ENCODE measurements around the gene C11orf98.
"Not testable (repeated sequence)": the region's sequence is repeated elsewhere in the genome, so short reads cannot be mapped to it uniquely, and the experiment has no call there.

C11orf98 gene

DNA sequence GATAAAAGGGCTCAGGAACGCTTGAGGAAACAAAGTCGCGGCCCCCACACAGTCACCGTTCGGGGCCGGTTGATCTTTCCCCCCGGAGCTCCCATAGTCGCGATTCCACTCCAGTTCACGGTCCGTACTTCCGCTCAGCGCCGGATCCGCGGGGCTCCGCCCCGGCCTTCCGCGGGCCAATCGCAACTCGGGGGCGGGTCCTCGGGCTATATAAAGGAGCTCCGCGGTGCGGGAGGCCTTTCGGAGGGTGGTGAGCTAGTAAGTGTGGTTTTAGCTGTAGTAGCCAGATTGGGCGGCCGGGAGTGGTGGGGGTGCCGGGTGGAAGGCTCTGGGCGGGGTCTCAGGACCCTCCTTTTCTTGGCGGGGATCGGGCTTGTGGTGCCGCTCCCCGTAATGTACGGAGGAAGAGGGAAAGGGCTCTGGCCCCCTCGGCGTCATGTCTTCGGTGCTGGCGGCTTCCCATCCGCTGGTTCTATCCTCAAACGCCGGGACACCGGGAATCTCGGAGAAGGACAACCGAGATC, at the start of gene C11orf98, which contains the start of gene CSKMT:
C11orf98 (minus strand) TSS at position 136 of the 524 bp plus-strand sequence; CDS start at position 95, 41 bp downstream.
CSKMT (plus strand) TSS at position 238 of the 524 bp plus-strand sequence. CDS start 568 bp downstream, outside the sequence.
- DNase-seq (ENCODE audit: low spot score), result peak; percentile 98

DNA sequence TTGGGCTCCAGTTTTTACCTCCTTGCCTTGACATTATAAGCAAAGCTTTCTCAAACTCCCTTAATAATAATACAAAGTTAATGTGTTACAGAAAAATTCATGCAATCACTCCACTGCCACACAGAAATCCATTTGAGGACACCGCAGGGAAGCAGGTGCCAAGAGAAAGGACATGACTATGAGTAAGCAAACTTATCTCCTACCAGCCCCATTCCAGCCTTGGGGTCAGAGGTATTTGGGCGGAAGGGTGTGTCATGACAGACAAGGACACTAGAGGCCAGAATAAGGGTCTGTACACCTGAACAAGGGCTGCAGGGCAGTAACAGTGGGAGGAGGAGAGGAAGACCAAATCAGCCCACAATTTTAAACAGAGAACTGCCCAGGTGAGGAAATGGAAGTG, 48.3 kb upstream of the C11orf98 start:
- no peak for DNase-seq (ENCODE audit: low spot score)

DNA sequence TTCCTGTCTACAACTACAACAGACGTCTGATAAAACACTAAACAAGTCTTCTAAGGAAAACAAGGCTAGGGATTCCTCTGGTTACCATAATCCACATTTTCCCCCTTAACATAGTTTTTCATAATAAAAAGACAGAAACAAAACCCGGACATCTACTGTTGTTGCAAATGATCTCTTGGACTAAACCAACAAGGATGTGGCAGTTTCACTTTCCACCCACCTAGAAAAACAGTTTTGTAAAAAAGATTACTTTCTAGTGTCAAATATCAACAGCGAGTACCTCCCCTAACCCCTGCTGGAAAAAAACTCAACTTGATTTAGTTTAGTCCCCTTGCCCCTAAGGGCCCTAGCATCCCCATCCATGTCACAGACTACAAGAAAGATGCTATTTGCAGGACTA, 47.9 kb upstream of the C11orf98 start:
- DNase-seq (ENCODE audit: low spot score), result no peak

DNA sequence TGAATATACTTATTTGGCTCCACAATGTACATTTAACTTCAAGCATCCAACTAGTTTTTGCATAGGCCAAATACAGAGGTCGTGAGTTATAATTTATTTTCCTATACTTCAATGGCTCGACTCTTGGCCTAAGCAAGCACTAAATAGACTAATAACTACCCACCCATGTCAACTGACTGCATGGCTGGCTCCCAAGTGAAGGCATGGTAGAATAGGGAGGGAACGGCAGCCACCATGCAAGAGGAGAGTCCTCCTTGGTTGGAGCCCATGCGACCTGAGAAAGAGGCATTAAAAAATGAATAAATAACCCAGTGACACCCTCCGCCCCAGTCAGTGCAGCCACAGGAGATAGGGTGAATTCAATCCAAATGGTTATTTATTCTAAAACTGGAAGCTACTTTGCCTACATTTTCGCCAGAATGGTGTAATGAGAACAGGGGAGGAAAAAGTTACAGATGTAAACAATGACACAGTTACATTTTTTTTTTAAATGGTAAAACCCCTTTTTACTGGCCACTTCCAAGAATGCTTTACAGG, 47.3 kb upstream of the C11orf98 start:
- DNase-seq (ENCODE audit: low spot score), result no peak

DNA sequence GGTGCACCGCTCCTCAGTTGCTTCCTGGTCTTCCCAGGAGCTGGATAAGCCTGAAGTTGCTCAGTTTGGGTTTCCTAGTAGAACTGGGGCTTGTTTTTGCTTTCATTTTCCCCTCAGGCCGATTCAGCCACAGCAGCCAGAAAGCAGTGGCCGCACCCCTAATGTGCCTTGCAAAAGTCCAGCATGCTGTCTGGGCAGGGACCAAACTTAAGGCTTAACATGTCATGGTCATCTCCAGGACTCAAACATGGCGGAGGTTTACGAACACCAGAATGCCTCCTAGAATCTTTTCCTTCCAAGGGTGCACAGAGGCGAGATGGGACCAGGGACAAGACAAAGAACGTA, 45.0 kb upstream of the C11orf98 start:
- DNase-seq (ENCODE audit: low spot score), result peak; percentile 25

DNA sequence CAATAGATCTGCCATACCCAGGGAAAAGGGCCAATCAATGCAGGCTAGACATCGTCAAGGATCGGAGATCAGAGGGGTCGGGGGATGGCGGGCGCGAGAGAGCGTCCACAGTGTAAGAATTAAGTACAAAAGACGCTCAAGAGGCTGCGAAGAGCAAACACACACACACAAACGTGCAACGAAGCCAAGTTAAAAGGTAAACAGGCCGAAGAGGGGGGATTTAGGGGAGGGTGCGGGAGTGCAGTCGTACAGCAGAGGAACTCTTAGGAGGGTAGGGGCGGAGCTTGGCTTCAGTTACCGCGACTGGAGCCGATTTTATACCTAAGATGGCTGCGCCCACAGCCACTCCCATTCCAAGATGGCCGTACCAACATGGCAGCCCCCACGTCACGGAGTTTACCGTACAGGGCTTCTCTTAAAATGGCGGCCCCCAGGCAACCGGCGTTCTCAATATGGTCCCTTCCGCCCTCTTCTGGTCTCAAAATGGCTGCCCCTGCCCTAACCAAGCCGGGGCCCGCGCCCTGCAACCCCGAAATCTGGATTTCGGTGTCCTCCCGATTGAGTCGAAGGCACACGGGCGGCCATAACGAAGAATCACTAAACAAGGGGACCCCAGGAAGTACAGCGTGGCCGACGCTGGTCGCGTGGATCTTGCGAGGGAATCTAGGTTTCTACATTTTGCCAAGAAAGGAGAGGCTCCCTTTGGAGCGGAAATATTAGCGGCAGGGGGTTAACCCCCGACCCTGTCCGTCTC, 44.4 kb upstream of the C11orf98 start:
- peak; percentile 98 for DNase-seq (ENCODE audit: low spot score)

DNA sequence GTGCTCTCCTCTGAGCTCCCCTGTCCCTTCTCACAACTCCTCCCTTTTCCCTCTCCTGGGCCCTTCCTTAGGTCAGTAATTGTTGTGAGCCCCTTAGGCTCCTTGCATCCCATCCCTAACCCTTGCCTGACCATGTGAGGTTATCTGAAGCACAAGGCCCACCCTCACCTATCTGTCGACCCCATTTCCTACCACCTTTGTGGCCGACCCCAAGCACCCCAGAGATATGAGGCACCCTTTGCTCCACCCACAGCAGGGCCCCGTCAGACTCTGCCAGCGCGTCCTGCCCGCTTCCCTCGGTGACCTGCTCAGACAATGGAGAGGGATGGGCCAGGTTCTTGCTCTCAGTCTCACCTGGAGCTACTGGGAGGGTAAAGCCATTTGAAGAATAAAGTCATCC, 43.8 kb upstream of the C11orf98 start:
- peak; percentile 24 for DNase-seq (ENCODE audit: low spot score)

DNA sequence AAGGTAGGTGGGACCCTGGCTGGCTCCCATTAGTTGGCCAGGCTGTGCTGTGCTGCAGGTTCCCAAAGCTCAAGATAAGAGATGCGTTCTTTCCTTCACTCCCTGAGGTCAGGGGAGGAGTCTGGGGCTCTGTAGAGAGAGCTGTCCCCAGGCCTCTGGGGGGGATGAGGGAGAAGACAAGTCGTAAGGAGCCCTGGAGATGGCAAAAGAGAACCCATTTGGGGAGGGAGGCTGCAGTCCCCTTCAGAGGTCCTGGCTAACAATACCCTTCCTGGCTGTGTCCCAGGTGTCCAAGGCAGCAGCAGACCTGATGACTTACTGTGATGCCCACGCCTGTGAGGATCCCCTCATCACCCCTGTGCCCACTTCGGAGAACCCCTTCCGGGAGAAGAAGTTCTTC, 43.4 kb upstream of the C11orf98 start:
- DNase-seq (ENCODE audit: low spot score), result no peak

DNA sequence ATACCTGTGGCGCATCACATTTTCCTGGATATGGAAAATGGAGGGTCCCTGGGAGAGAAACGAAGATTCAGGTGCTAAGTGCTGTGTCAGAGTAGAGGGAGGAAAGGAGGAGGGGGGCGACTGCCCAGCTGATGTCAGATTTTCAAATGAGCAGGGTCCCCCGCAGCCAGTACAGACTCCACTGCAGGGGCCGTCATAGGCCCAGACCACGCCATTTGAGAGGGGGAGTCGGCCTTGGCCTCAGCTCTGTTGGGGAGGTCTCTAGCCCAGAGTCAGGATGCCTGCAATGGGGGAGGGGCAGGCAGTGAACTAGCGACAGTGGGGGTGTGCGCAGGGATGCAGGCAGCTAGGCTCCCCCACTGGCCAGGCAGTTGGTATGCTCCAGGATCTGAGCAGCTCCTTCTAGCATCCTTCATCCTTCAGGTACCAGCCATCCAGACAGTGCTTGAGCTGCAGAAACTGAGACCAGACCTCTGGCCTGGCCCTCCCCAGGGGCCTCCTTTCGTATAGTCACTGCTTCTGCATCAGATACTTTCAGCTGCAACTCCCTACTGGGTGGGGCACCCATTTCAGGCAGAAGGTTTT, 42.4 kb upstream of the C11orf98 start, which contains the start of the genes BSCL2 and GNG3:
BSCL2 (minus strand) TSS at position 148 of the 585 bp plus-strand sequence. CDS start 229 bp downstream, outside the sequence.
GNG3 (plus strand) TSS at position 400 of the 585 bp plus-strand sequence. CDS start 620 bp downstream, outside the sequence.
- DNase-seq (ENCODE audit: low spot score), result no peak

DNA sequence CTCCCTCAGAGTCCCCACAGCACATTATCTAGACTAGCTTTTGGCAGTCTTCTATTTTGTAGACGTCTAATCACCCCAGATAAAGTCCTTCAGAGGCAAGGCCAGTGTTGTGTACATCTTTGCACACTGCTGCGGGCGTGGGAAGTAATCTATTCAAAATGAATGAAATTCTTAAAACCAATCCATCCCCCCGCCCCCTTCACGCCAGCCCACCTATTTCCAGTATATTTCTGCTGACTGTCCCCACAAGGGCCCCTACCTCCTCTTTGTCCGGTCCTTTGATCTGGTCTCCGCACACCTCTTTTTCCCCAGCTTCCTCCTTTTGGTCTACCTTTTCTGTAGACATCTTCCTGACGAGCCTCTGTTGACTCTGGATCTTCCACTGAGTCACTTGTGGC, 41.8 kb upstream of the C11orf98 start:
- no peak for DNase-seq (ENCODE audit: low spot score)

DNA sequence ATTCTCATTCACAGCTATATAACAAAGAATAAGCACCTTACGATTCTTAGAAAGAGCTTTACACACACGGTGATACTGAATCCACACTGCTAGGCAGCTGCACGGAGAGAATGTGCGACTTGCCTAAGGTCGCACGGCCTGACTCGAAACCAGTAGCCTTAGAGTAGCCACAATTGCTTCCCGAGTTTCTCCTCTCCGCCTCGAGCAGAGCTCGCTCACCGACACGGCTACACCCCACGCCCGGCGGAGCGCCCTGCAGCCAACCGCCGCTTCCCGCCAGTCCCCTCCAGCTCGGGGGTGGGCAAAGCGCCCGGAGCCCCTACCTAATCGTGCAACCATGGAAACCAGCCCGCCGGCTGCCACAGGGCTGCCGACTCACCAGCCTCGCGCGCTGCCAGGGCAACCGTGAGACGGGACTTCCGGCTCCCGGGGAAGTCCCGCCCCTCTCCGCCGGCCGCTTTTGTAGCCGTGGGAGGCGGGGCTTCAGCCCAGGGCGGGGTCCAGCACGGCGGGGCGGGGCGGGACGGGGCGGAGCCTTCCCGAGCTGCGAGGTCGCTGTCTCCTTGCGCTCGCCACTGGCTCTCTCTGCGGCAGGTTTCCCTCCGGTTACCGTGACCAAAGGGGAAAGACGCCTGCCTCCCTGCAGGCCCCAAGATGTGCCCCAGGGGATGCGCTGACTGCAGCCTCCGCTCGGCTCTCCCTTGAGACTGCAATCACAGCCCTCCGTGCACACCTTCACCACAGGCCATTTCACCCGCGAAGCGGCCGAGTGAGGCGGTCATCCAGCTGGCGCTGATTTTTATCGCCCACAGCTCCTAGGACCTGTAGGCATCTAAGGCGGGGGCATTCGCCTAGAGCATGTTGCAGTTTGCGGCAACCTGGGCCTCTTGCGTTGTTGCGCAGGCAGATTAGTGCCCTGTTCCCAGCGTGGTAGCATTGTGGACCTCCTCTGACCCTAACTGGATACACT, 41.2 kb upstream of the C11orf98 start:
- DNase-seq (ENCODE audit: low spot score), result peak; percentile 95

DNA sequence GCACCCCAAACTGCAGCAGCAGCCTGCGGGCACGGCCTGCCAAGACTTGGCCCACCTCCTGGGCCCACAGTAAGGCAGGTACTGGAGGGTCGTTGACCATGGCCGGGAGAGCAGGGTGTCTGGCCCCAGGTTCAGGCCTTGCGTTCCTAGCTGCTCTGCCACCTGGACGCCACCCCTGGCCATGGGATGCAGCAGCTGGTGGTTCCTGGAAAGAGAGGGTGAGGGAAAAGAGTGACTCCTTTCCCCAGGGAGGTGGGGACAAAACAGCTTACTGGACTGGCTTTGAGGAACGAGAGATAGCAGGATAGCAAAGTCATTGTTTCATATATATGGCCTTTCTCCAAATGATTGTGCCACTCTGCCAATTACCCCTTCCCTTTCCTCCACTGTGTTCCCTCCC, 40.4 kb upstream of the C11orf98 start:
- DNase-seq (ENCODE audit: low spot score), result no peak

DNA sequence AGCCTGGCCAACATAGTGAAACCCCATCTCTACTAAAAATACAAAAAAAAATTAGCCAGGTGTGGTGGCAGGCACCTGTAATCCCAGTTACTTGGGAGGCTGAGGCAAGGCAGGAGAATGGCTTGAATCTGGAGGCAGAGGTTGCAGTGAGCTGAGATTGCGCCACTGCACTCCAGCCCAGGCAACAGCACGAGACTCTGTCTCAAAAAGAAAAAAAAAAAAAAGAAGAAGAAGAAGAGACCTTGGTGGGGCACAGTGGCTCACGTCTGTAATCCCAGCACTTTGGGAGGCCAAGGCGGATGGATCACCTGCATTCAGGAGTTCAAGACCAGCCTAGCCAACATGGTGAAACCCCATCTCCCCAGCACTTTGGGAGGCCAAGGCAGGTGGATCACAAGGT, 38.9 kb upstream of the C11orf98 start:
- not testable (repeated sequence) for DNase-seq (ENCODE audit: low spot score)

DNA sequence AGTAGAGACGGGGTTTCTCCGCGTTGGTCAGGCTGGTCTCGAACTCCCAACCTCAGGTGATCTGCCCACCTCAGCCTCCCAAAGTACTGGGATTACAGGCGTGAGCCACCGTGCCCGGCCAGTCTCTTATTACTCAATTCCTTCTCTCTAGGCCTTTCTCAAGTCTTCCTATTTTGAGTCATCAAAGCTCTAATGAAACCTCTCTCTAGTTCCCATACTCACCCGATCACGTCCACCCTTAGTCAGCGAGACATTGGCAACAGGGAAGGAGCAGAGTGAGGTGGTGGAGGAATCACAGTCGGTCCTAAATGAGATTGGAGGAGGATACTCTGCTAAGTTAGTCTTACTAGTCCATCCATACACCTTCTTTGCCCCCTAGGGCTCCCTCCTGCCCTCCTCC, 37.2 kb upstream of the C11orf98 start:
- DNase-seq (ENCODE audit: low spot score), result peak; percentile 55

DNA sequence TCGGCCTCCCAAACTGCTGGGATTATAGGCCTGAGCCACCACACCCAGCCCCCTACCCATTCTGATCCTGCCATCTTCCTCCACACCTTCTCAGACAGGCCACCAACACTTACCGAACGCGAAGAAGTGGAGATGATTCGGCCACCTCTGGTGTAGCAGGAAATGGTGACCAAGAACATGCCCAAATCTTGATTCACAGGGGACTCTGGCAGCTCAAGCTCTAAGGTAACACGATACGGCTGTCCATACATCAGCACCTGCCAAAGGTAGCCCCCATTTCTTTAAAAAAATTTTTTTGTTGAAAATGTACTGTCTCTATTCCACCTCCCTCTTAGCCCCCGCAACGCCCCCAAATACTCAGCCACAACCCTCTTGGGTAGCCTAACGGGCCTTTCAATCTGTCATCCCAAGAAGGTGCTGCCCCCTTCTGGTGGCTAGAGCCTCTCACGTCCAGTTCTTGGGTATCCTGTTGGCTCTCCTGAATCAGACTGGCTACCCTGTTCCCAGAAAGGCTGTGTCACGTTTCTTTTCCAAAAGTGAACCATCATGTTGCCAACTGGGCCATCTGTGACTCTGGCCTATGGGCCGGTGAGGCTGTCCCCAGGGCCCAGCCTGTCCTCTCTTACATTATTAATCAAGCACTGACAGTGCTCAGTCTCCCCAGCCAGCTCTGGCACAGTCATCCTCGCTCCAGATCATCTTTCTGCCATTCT, 29.6 kb upstream of the C11orf98 start:
- DNase-seq (ENCODE audit: low spot score), result peak; percentile 74

DNA sequence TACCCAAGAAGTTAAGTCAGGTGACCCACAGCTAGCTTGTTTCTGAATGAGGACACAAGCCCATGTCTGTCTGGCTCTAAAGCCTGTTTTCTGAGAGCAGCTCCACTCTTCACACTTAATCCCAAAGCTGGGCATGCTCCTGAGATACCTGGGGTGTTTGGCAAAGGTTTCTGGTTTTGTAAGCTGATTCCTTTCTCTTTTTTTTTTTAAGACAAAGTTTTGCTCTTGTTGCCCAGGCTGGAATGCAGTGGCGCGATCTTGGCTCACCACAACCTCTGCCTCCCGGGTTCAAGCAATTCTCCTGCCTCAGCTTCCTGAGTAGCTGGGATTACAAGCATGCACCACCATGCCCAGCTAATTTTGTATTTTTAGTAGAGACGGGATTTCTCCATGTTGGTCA, 28.6 kb upstream of the C11orf98 start:
- DNase-seq (ENCODE audit: low spot score), result not testable (repeated sequence)

DNA sequence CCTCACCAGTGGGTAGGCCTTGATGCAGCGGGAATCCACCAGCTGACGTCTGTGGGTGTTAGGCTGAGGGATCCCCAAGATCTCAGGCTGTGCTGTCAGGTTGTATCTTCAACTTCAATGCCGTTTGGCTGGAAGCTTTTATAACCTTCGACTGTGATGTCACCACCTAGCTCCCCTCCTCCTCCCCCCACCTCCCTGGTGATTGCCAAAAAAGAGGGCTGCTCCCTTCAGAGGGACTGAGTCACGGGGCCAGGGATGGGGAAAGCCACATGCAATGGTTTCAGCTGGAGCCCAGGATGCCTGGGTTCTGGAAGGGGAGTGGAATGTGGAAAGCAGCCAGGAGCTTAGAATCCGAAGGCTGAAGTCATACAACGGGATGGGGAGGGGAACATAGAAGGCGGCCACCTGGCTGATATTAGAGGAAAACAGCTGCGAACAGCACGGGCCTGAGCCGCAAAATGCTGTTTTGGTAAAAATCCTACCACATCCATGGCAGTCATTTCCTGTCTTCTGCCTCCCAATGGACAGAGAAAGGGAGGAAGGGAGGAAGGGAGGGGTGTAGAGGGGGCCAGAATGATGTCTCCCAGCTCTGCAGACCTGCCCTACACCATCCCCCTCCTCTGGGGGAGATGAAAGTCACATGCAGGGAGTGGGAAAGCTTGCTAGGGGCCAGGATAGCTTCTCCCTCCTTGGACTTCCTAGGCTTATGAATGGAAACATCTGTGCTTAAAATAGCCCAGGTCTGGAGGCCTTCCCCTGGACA, 24.6 kb upstream of the C11orf98 start, which contains the start of gene LRRN4CL:
LRRN4CL (minus strand) TSS at position 110 of the 763 bp plus-strand sequence. CDS start 1,022 bp downstream, outside the sequence.
- no peak for DNase-seq (ENCODE audit: low spot score)

DNA sequence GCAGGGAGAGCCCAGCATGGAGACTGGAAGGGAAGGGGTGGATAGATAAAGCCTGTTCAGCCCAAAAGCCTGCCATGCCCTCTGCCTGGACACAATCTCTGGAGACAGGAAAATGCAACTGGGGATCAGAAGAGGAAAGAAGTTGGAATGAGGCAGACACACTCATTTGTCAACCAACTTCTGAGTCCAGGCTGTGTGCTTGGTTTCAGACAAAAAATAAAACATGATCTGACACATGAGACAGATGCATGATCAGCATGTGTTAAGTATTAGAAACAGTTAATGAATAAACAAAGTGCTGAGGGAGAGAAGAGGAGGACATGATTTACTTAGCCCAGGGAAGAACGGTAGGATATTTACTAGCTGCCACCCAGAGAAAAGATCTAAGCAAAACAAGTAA, 23.5 kb upstream of the C11orf98 start:
- no peak for DNase-seq (ENCODE audit: low spot score)

DNA sequence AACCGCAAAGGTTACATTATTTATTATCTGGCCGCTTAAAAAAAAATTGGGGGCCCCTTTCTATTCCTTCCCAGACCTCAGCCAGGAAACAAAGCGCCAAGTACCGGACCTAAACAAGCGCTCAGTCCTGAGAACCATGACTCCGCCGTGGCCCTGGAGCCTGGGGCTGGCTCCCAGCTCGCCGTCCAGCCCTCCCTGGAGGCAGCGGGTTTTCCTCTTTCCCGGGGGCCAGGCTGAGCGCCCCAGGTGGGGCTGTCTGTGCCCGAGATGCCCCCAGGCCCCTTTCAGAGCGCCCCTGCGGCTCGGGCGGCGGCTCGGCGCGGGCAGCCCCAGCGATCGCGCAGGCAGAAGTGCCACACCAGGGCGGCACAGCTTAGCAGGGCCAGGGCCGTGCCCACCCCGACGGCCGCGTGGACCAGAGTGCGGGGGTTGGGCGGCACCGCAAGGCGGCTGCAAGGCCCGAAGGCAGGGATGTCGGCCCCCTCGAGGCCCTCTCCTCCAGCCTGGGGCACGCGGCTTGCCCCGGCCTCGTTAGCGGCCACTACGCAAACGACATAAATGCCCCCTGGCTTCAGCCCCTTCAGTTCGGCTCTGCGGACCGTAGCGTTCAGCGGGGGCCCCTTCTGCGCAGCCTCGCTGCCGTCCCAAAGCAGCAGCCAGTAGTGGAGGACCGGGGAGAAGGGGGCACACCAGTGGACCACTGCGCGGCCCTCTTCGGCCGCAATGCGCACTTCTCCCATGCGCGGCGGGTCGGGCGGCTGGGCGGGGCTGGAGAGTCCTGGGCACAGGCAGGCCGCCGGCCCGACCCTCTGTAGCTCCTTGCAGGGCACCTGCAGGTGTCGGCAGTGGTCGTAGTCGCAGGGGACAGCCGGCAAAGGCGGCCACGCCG, 22.7 kb upstream of the C11orf98 start:
- DNase-seq (ENCODE audit: low spot score), result no peak

Data from activated CD4-positive, alpha-beta T cell treated with anti-CD3 and anti-CD28 coated beads, Interleukin-2, Interleukin-4, amounts not matched to agents 100 ng/mL and 50 ng/mL, durations not matched to agents 16 hours and 8 hours (primary cell).